Mucosa of stomach (tissue), 1 donor: ENCODE results near the gene BCL2L1.
A peak's percentile ranks its signal among the peaks of the same experiment; 100 is the strongest.

Experiments
- H3K27me3 ChIP-seq: one replicate; pipeline ENCODE4 v1.7.0; 2013; ENCODE audit warnings: mild to moderate bottlenecking, low read length; ENCODE audit not compliant: control insufficient read depth, insufficient read depth
- H3K36me3 ChIP-seq: one replicate; pipeline ENCODE4 v1.7.0; 2013; ENCODE audit warnings: low read length; ENCODE audit not compliant: control insufficient read depth, insufficient read depth
- H3K4me1 ChIP-seq: one replicate; pipeline ENCODE4 v1.7.0; 2013; ENCODE audit warnings: mild to moderate bottlenecking, low read length; ENCODE audit not compliant: control insufficient read depth, insufficient read depth
- H3K4me3 ChIP-seq: one replicate; pipeline ENCODE4 v1.7.0; 2013; ENCODE audit warnings: low read length
- H3K9ac ChIP-seq: one replicate; pipeline ENCODE4 v1.7.0; 2013; ENCODE audit warnings: mild to moderate bottlenecking, low read length, moderate library complexity
- H3K9me3 ChIP-seq: one replicate; pipeline ENCODE4 v1.7.0; 2013; ENCODE audit warnings: mild to moderate bottlenecking, low read length, moderate library complexity; ENCODE audit not compliant: control insufficient read depth
- donor health status: Pancreatic carcinoma.

Gene BCL2L1

DNA sequence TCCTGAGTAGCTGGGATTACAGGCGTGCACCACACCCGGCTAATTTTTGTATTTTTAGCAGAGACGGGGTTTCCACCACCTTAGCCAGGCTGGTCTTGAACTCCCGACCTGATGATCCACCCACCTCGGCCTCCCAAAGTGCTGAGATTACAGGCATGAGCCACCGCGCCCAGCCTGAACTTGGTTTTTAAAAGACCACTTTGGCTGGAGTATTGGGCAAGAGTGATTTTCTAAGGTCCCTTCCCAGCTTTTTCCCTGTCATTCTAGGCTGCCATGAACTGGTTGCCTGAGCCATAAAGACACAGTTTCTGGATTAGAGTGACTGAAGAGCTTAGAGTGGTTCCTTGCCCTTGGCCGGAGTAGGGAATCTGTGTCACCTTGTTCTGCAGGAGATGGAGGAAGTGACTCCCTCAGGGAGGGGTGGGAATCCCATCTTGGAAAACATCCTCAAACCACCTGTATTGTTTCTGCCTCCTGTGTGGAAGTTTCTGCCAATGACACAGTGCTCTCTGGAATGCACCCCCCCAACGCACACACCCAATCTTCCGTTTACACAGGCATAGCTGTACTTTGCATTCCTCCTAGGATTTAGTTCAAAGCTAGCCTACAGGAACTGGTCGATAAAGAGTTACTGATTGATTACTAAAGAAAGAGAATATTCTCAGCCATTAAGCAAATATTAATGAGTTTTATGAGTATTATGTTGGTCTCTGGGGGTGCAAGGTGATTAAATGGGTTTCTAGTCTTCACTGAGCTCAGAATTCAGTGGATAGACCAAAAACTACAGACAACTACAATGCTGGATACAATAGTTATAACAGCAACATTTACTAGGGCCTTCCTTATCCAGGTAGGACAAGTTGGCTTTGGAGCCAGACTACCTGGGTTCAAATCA, 18.2 kb downstream of the BCL2L1 start:
- Histone ChIP-seq H3K9me3 (no peaks in the 10 kb centered on the region), H3K4me1 (peaks cover 62% of the 10 kb centered on the region), H3K4me3 (no peak overlapping the region), H3K36me3 (peaks cover 4% of the 10 kb centered on the region), H3K27me3 (no peaks in the 10 kb centered on the region), H3K9ac (peak overlapping the region; percentile 60)

DNA sequence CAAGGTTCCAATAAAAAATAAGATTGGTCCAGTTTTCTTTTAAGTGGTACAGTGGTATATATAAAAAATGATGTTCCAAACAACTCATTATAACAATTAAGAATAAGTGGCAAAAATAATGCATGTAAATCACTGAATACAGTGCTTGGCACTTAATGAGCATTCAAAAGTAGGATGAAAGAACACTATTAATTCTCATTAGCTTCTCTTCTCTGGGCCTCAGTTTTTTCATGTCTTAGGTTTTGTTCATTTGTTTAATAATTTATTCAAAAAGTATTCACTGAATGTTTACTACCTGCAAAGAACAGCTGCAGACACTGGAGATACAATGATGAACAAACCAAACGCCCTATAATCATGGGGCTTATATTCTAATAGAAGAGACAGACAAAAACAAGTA, 21.1 kb downstream of the BCL2L1 start:
- no peak overlapping the region for H3K4me3 ChIP-seq
- no peaks in the 10 kb centered on the region for H3K9me3 ChIP-seq
- no peak overlapping the region for H3K9ac ChIP-seq
- H3K27me3 ChIP-seq, result no peaks in the 10 kb centered on the region
- peaks cover 53% of the 10 kb centered on the region for H3K4me1 ChIP-seq
- no peaks in the 10 kb centered on the region for H3K36me3 ChIP-seq

DNA sequence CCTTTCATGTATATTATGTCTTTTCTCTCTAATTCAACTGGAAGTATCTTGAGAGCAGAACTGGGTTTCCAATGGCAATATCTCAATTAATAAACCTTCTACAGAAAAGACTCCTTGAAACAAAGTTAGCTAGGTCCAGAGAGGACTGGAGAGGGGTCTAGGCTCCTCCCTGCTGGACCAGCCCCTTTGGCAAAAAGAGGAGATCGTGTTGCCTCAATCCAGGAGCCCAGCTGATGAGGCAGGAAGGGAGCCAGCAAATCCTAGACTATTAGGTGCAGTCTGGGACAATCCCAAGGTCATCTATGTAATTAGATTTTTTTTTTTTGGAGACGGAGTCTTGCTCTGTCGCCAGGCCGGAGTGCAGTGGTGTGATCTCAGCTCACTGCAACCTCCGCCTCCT, 21.9 kb downstream of the BCL2L1 start:
- H3K36me3 ChIP-seq, result peaks cover 4% of the 10 kb centered on the region
- peaks cover 53% of the 10 kb centered on the region for H3K4me1 ChIP-seq
- no peak overlapping the region for H3K4me3 ChIP-seq
- no peaks in the 10 kb centered on the region for H3K27me3 ChIP-seq
- H3K9ac ChIP-seq, result no peak overlapping the region
- H3K9me3 ChIP-seq, result no peaks in the 10 kb centered on the region

DNA sequence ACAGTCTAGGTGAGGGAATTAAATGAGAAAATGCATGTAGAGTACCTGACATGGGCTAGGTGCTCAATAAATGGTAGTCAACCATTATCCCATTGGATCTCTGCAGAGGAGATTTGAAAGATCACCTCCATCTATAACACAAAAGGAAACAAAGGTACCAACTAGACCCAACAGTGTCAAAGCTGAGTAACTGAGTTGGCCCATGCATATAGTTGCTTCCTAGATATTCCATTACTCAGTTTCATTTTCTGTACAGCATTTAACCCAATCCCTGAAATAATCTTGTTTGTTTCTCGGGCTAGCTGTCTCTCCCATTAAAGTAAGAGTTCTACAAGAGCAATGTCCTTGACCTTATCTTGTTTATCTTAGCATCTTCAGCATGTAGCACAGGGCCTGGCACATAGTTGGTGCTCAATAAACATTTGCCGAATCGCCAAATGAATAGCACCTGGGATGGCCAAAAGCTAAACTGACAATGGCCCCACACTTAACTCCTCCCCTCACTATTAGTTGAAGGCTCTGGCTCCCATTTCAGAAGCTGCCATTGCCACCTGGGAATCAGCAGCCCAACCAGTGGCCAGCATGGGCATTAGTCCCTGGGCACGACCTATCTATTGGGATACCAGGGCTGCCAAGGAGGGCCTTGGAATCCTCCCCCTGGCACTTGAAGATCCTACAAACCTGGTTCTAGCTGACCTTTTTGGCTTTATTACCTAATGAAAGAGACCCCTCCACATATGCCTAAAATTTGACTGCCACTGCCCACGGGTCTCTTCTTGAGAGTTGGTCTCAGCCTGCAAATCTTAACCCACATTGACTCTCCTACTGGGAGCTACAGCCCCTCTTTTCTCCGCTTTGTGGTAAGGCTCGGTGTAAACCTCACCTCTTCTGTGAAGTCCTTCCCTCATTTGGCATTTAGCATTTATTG, 22.6 kb downstream of the BCL2L1 start:
- peak overlapping the region; percentile 56 for H3K9ac ChIP-seq
- H3K4me1 ChIP-seq, result peaks cover 49% of the 10 kb centered on the region

DNA sequence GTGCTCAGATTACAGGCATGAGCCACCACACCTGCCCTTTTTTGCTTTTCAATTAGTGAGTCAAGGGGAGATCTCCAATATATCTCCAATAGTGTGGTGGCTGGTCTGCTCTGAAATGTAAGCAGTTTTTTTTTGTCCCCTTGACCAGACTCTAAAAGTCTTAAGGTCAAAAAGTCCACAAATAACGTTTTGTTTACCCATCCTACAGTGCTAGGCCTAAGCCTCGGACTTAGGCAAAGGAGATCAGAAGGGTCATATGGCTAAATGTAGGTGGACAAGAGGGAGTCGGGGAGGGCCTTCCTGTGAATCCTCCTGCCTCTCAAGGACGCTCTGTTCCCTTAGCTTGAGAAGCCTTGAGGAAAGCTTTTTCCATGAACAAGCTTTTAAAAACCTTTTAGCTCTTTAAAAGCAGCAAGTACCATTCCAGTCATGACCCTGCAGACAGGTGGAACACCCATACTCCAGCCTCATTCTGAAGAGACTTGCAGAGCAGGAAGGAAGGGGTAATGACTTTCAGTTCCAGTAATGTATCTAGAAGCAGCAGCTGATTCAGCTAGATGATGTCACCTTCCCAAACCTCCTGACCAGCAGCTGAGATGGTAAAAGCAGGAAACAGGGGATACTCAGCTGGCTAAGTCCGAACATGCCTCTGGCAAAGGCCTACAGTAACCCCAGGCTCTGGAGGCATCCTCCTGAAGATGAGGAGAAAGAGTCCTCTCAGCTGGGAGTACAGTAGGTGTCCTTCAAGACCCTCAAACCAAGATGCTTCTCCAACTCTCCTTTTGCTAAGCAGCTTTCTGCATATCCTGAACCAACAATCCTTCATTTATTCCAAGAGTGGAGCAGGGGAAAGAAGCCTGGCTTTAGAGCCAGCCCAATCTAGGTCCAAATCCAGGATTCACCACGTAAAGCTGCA, 23.6 kb downstream of the BCL2L1 start:
- H3K9me3 ChIP-seq, result no peaks in the 10 kb centered on the region
- no peak overlapping the region for H3K4me3 ChIP-seq
- no peaks in the 10 kb centered on the region for H3K27me3 ChIP-seq
- H3K9ac ChIP-seq, result peak overlapping the region; percentile 56
- H3K36me3 ChIP-seq, result peaks cover 4% of the 10 kb centered on the region
- H3K4me1 ChIP-seq, result peaks cover 43% of the 10 kb centered on the region

More for the DNA sequence above, 22.6 kb downstream of the BCL2L1 start:
- H3K9me3 ChIP-seq, result no peaks in the 10 kb centered on the region
- no peak overlapping the region for H3K4me3 ChIP-seq
- H3K36me3 ChIP-seq, result peaks cover 4% of the 10 kb centered on the region
- no peaks in the 10 kb centered on the region for H3K27me3 ChIP-seq

DNA sequence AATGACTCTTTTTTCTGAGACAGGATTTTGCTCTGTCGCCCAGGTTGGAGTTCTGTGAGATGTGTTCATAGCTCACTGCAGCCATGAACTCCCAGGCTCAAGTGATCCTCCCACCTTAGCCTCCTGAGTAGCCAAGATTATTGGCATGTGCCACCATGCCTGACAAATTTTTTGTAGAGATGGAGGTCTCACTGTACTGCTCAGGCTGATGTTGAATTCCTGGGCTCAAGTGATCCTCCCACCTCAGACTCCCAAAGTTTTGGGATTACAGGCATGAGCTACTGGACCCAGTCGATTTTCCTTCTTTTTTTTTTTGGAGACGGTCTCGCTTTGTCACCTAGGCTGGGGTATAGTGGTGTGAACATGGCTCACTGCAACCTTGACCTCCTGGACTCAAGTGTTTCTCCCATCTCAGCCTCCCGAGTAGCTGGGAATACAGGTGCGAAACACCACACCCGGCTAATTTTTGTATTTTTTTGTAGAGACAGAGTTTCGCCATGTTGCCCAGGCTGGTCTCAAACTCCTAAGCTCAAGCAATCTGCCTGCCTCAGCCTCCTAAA, 24.3 kb downstream of the BCL2L1 start:
- Histone ChIP-seq H3K4me3 (no peak overlapping the region), H3K4me1 (peaks cover 46% of the 10 kb centered on the region), H3K36me3 (peaks cover 4% of the 10 kb centered on the region), H3K9me3 (no peaks in the 10 kb centered on the region), H3K27me3 (no peaks in the 10 kb centered on the region), H3K9ac (peak overlapping the region; percentile 56)

DNA sequence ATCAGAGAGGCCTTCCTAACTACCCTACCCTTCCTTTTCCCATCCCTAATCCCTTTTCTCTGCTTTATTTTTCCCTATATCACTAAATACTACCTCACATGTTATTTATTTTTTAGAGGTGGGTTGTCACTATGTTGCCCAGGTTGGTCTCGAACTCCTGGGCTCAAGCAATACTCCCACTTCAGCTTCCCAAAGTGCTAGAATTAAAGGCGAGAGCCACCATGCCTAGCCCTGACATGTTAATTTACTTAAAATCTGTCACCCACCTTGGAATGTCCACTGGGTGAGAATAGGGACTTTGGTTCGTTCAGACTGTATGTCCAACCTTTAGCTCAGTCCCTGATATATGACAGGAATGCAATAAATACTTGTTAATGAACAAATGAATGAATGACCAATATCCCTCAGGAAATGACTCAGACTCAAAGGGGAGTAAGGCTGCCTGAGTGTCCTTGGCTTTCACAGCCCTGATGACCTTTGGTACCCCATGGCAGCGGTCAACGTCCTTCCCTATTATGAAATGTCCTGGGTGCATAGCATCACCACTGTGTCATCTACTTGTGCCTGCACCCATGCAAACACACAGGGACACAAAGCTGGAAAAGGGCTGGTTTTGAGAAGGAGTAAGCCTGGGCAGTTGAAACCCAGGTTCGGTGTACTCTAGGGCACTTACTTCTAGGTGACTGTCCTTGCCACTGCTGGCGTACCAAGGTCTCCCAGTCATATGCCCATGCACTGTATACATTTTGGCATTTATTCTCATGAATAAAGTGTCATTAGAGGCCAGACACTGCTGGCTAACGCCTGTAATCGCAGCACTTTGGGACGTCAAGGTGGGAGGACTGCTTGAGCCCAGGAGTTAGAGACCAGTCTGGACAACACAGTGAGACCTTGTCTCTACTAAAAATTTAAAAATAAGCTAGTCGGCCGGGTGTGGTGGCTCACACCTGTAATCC, 26.5 kb downstream of the BCL2L1 start:
- H3K9me3 ChIP-seq, result no peaks in the 10 kb centered on the region
- H3K36me3 ChIP-seq, result peaks cover 4% of the 10 kb centered on the region
- no peak overlapping the region for H3K9ac ChIP-seq
- no peak overlapping the region for H3K4me3 ChIP-seq
- no peaks in the 10 kb centered on the region for H3K27me3 ChIP-seq
- H3K4me1 ChIP-seq, result peaks cover 48% of the 10 kb centered on the region

DNA sequence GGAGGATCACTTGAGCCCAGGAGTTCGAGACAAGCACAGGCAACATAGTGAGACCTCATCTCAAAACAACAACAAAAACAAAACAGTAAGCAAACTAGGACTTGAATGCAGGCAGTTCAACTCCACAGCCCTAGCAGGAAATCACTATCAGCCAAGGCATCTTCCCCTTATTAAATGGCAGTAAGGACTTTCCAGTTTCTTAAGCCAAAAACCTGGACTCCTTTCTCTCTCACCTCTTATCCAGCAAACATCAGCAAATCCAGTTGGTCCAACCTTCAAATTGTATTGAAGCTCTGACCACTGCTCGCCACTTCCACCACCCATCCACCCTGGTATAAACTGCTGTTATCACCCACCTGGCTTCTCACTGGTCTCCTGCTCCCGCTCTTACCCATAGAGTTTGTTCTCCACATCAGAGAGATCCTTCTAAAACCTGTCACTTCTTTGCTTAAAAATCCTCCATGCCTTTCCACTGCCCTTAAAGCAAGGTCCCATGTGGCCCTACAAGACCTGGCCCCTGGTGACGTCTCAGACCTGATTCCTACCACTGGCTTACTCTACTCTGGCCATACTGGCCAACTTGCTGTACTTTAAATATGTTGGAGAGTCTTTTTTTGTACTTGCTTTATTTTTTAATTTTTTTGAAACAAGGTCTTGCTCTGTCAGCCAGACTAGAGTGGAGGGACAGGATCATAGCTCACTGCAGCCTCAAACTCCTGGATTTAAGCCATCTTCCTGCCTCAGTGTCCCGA, 27.6 kb downstream of the BCL2L1 start:
- Histone ChIP-seq H3K4me1 (peaks cover 42% of the 10 kb centered on the region), H3K9ac (no peak overlapping the region), H3K36me3 (peaks cover 4% of the 10 kb centered on the region), H3K27me3 (no peaks in the 10 kb centered on the region), H3K9me3 (no peaks in the 10 kb centered on the region), H3K4me3 (no peak overlapping the region)

DNA sequence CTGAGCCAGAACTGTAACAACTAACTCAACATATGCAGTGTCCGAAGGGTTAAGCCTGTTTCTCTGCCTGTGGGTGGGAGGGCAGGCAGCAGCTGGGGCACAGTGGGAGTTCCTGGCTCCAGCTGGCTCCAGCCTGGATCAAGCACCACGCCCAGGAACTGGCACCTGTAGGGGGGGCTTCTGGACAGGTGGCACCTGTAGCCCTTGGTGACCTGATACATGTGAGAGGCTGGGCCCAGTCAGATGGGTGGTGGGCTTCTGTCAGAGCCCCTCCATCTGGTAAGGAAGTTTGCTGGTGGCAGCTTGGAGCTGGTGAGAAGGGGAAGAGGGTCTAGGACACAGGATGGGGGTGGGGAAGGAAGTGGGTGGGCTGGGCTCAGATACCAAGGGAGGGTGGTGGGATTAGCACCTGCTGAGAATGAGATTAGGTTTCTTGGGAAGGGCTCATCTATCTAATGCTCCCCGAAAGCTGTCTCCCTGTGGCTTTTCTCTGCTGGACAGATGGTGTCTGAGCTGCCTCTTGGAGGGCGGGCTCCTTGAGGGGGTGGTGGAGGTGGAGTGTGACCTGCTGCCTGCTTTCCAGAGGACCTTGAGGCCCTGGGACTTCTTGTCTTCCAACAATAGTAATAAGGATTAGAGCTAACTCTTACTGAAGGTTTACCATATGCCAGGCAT, 28.5 kb downstream of the BCL2L1 start:
- Histone ChIP-seq H3K9ac (no peak overlapping the region), H3K9me3 (no peaks in the 10 kb centered on the region), H3K36me3 (peaks cover 4% of the 10 kb centered on the region), H3K4me1 (peaks cover 34% of the 10 kb centered on the region), H3K27me3 (no peaks in the 10 kb centered on the region), H3K4me3 (no peak overlapping the region)

DNA sequence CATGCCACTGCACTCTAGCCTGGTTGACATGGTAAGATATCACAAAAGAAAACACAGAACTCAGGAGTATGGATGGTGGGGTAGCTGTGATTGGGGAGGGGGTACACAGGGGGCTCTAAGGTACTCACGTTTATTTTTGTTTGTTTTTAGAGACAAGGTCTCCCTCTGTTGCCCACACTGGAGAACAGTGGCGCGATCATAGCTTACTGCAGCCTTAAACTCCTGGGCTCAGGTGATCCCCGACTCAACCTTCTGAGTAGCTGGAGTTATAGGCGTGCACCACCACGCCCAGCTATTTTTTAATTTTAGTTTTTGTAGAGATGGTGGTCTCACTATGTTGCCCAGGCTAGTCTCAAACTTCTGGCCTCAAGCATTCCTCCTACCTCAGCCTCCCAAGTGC, 29.3 kb downstream of the BCL2L1 start:
- Histone ChIP-seq H3K4me1 (peaks cover 27% of the 10 kb centered on the region), H3K36me3 (peaks cover 4% of the 10 kb centered on the region), H3K9ac (no peak overlapping the region)

More for the DNA sequence above, 29.3 kb downstream of the BCL2L1 start:
- Histone ChIP-seq H3K9me3 (no peaks in the 10 kb centered on the region), H3K27me3 (no peaks in the 10 kb centered on the region), H3K4me3 (no peak overlapping the region)
